Measurements from ENCODE around the gene RNF175. TPM values are rescaled to one million over a fixed set of nuclear protein-coding genes. Genes with fewer than 3 reads are reported as not detected.

Gene RNF175
- total and polyA plus RNA-seq, 12 donors: 0.18 to 6.3 (median 1.1) TPM; not detected in 4

GRCh38 chr4:153713866-153714646 is 45.8 kb downstream of the RNF175 start:
- Histone ChIP-seq H3K4me3 (no peak overlapping the region), H3K27ac (no peak overlapping the region), H3K36me3 (replicated peaks in 1 of 2) (no peaks in the 10 kb centered on the region), H3K9me3 (replicated peaks in 1 of 3) (no peaks in the 10 kb centered on the region), H3K4me1 (replicated peaks in 1 of 2) (no peaks in the 10 kb centered on the region), H3K27me3 (no peaks in the 10 kb centered on the region)
- no peak for TF ChIP-seq POLR2A (IDR thresholded peaks at IDR 0.05)
- TF ChIP-seq CTCF (IDR thresholded peaks at IDR 0.05): no peak
- intact Hi-C loops (cut with DNase I): no loop called here
- DNase-seq: no peak
- WGBS, 4 donors: 61 to 70% (median 66%) methylated on average over 2 of the region's 2 CpGs

- no peak for TF ChIP-seq POLR2A (IDR thresholded peaks at IDR 0.05)
- TF ChIP-seq CTCF (IDR thresholded peaks at IDR 0.05): no peak
- Histone ChIP-seq H3K4me1 (replicated peaks in 1 of 2) (no peaks in the 10 kb centered on the region), H3K27ac (no peak overlapping the region), H3K36me3 (replicated peaks in 1 of 2) (no peaks in the 10 kb centered on the region), H3K4me3 (no peak overlapping the region), H3K27me3 (no peaks in the 10 kb centered on the region), H3K9me3 (replicated peaks in 1 of 3) (no peaks in the 10 kb centered on the region)
- WGBS, 4 donors: 80 to 96% (median 89%) methylated on average over 1 of the region's 1 CpG
- intact Hi-C loops (cut with DNase I): no loop called here
- no peak for DNase-seq
These were observed 49.1 kb downstream of the RNF175 start for GRCh38 chr4:153710681-153711080.

GRCh38 chr4:153706519-153706918 is 53.3 kb downstream of the RNF175 start:
- intact Hi-C loops (cut with DNase I): no loop called here
- Histone ChIP-seq H3K9me3 (replicated peaks in 1 of 3) (no peaks in the 10 kb centered on the region), H3K27ac (no peak overlapping the region), H3K4me3 (no peak overlapping the region), H3K4me1 (replicated peaks in 1 of 2) (no peaks in the 10 kb centered on the region), H3K27me3 (no peaks in the 10 kb centered on the region), H3K36me3 (replicated peaks in 1 of 2) (no peaks in the 10 kb centered on the region)
- TF ChIP-seq POLR2A (IDR thresholded peaks at IDR 0.05) (no peak), CTCF (IDR thresholded peaks at IDR 0.05) (no peak)
- DNase-seq: no peak

- WGBS, 4 donors: 60 to 65% (median 62%) methylated on average over 2 of the region's 2 CpGs
- intact Hi-C loops (cut with DNase I): no loop called here
- Histone ChIP-seq H3K27me3 (no peaks in the 10 kb centered on the region), H3K4me3 (no peak overlapping the region), H3K27ac (peak overlapping the region in 1 of 5 donors; percentile 29), H3K9me3 (replicated peaks in 1 of 3) (no peaks in the 10 kb centered on the region), H3K4me1 (replicated peaks in 1 of 2) (no peaks in the 10 kb centered on the region), H3K36me3 (replicated peaks in 1 of 2) (no peaks in the 10 kb centered on the region)
- no peak for DNase-seq
- TF ChIP-seq CTCF (IDR thresholded peaks at IDR 0.05) (no peak), POLR2A (IDR thresholded peaks at IDR 0.05) (no peak)
These were observed 53.9 kb downstream of the RNF175 start for GRCh38 chr4:153705743-153706468.

Measured in adrenal gland (tissue), 12 donors.